Nephron progenitor cell (in vitro differentiated cells): ENCODE results near the gene OGFOD2.

Experiments used
- DNase-seq: peaks from one replicate; pipeline ENCODE4 v3.0.0; 2021
- H3K27ac Mint-ChIP-seq: 2 replicates; pipeline ENCODE4 v1.8.0; 2021; ENCODE audit warnings: mild to moderate bottlenecking, moderate library complexity, mixed read lengths
- H3K27me3 Mint-ChIP-seq: 2 replicates; pipeline ENCODE4 v1.8.0; 2021; ENCODE audit warnings: mild to moderate bottlenecking, low read depth, mixed read lengths; ENCODE audit not compliant: poor library complexity
- H3K36me3 Mint-ChIP-seq: 2 replicates; pipeline ENCODE4 v1.8.0; 2021; ENCODE audit warnings: low read depth, mixed read lengths
- H3K4me1 Mint-ChIP-seq: 2 replicates; pipeline ENCODE4 v1.8.0; 2021; ENCODE audit warnings: mixed read lengths
- H3K4me3 Mint-ChIP-seq: 2 replicates; pipeline ENCODE4 v1.8.0; 2021; ENCODE audit warnings: mild to moderate bottlenecking, moderate library complexity, mixed read lengths
- H3K9me3 Mint-ChIP-seq: 2 replicates; pipeline ENCODE4 v1.8.0; 2021; ENCODE audit warnings: mild to moderate bottlenecking, moderate library complexity, mixed read lengths
- TF ChIP-seq, protein P1 (sequence below): fragments of 200-600 bp; sonication (generic); IDR thresholded peaks from 2 replicates; pipeline ENCODE4 v1.5.0; 2021; ENCODE audit warnings: antibody characterized with exemption

The OGFOD2 gene

DNA sequence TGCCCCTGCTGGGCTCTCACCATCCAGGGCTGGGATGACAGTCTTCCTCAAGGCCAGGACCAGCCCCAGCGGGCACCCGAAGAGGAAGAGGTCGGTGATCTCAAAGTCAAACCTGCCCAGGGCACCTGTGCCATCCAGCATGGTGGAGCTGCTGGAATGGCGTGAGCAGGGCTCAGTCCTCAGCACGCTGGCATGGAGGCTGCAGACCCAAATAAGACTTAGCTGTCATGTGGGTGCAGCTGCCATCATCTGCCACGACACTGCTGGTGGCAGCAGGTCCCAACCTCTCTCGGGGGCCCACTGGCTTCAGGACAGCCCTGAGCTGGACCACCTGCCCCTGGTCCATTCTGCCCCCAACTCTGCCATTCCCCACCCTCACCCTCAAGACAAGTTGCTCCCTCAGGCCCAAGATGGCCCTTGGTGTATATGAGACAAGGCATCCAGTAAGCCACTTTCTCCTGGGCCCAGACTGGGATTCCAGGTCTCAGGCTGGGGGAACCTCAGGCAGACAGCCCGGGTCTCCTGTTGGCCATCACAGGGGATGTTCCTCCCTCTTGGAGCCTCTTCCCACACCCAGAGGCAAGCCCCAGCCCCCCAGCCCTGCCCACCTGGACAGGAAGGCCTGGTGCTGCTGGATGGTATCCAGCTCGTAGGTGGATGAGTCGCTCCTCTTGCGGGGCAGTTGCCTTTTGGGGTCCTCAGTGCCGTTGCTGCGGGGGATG is 19.9 kb downstream of the OGFOD2 start:
- Mint-ChIP-seq H3K9me3 (no peaks in the 10 kb centered on the region), H3K36me3 (no peaks in the 10 kb centered on the region), H3K27me3 (no peaks in the 10 kb centered on the region), H3K4me3 (no peak overlapping the region), H3K27ac (no peak overlapping the region), H3K4me1 (peaks cover 25% of the 10 kb centered on the region)
- TF ChIP-seq, protein P1, sequence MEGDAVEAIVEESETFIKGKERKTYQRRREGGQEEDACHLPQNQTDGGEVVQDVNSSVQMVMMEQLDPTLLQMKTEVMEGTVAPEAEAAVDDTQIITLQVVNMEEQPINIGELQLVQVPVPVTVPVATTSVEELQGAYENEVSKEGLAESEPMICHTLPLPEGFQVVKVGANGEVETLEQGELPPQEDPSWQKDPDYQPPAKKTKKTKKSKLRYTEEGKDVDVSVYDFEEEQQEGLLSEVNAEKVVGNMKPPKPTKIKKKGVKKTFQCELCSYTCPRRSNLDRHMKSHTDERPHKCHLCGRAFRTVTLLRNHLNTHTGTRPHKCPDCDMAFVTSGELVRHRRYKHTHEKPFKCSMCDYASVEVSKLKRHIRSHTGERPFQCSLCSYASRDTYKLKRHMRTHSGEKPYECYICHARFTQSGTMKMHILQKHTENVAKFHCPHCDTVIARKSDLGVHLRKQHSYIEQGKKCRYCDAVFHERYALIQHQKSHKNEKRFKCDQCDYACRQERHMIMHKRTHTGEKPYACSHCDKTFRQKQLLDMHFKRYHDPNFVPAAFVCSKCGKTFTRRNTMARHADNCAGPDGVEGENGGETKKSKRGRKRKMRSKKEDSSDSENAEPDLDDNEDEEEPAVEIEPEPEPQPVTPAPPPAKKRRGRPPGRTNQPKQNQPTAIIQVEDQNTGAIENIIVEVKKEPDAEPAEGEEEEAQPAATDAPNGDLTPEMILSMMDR, result no peak
- DNase-seq, result no peak

DNA sequence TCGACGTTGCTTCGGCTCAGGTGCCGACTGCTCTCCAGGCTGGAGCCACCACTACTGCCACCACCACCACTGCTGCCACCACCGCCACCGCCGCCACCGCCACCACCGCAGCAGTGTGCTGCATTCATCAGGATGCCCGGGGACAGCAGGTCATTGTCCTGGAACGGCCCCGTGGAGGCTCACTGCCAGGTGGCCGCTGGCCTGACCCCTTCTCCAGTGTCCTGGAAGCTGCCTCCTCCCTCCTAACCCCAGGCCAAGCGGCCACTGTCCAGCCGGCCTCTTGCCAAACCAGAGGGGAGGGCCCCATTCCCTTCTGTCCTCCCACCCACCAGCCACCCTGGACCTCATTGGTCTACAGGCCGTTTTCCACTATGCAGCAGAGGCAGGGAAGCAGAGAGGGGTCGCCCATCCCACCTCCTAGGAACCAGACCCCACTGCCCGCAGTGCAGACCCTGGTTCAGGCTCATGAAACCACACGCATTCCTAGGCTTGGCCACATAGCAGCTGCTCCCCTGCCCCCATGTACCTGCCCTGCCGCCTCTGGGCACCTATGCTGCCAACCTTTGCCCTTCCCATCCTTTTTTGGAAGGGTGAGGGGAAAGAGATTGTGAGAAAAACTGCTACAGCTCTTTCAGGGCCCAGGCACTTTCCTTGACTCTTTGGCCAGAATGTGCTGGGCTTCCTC is 20.6 kb downstream of the OGFOD2 start:
- Mint-ChIP-seq H3K9me3 (no peaks in the 10 kb centered on the region), H3K4me1 (peaks cover 32% of the 10 kb centered on the region), H3K27ac (no peak overlapping the region), H3K27me3 (no peaks in the 10 kb centered on the region), H3K36me3 (no peaks in the 10 kb centered on the region), H3K4me3 (no peak overlapping the region)
- peak; percentile 33 for DNase-seq
- TF ChIP-seq, protein P1, result no peak

GRCh38 chr12:122996188-122996601 is 21.2 kb downstream of the OGFOD2 start:
- no peaks in the 10 kb centered on the region for H3K27me3 Mint-ChIP-seq
- no peak for DNase-seq
- no peaks in the 10 kb centered on the region for H3K36me3 Mint-ChIP-seq
- H3K4me1 Mint-ChIP-seq, result peaks cover 38% of the 10 kb centered on the region
- no peaks in the 10 kb centered on the region for H3K9me3 Mint-ChIP-seq
- no peak overlapping the region for H3K27ac Mint-ChIP-seq
- H3K4me3 Mint-ChIP-seq, result no peak overlapping the region
- TF ChIP-seq, protein P1, result no peak

DNA sequence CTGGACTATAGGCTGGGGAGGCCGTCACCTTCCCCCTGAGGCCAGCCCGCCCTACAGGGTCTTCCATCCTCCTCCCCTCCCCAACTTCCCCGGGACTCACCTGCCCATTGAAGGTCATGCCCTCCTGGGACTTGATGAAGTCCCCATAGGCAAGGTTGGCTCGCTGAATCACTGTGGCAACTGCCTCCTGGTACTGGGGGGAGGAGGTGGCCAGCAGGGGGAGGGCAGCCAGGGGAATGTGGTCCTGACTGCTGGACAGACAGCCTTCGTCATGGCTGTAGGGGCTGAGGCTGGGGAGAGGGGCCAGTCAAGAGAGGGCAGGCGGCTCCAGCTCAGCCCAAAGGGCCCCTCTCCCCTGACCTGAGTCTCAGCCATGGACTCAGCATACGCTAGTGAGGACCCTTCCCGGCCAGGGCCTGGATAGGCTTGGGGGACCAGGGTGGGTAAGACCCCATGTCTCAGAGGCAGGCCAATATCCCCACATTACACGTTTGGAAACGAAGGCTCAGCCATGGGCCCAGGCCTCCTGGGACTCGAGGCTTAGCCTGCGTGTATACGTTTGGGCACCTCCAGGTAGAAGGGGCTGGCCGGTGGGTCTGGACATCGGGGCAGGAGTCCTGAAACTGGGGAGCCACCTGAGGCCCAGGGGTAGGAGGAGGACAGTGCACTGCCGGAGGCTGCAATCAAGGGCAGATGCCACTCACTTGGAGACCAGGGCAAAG is 21.7 kb downstream of the OGFOD2 start:
- no peaks in the 10 kb centered on the region for H3K36me3 Mint-ChIP-seq
- TF ChIP-seq, protein P1, result no peak
- no peak for DNase-seq
- H3K27me3 Mint-ChIP-seq, result no peaks in the 10 kb centered on the region
- peaks cover 40% of the 10 kb centered on the region for H3K4me1 Mint-ChIP-seq
- H3K4me3 Mint-ChIP-seq, result no peak overlapping the region
- no peaks in the 10 kb centered on the region for H3K9me3 Mint-ChIP-seq
- H3K27ac Mint-ChIP-seq, result no peak overlapping the region

- no peak overlapping the region for H3K27ac Mint-ChIP-seq
- peaks cover 40% of the 10 kb centered on the region for H3K4me1 Mint-ChIP-seq
- no peaks in the 10 kb centered on the region for H3K9me3 Mint-ChIP-seq
- TF ChIP-seq, protein P1, result no peak
- DNase-seq, result no peak
- no peaks in the 10 kb centered on the region for H3K27me3 Mint-ChIP-seq
- no peak overlapping the region for H3K4me3 Mint-ChIP-seq
- no peaks in the 10 kb centered on the region for H3K36me3 Mint-ChIP-seq
Measured at GRCh38 chr12:122997343-122998250, 22.6 kb downstream of the OGFOD2 start.
